OCI-LY7 (cell line): ENCODE data around the gene RNPEPL1. TPM values are rescaled to one million over a fixed set of nuclear protein-coding genes. Genes with fewer than 3 reads are reported as not detected.

Experiments
- BruUV-seq: library from RNA; stranded (reverse); fragments of 400-500 nt; replicated peaks from 2 replicates; lab custom pipeline; 2021; lab: Mats Ljungman, UMichigan
- CTCF ChIA-PET: fragments of 300-600 bp; sonication (Branson Sonifier 250); formaldehyde crosslinking; loops from one replicate; lab custom pipeline; 2022; ENCODE audit warnings: antibody characterized with exemption; ENCODE audit not compliant: unreplicated experiment; lab: Charles Lee
- POLR2A ChIA-PET: fragments of 300-600 bp; sonication (Branson Sonifier 250); formaldehyde crosslinking; loops from one replicate; lab custom pipeline; 2022; ENCODE audit warnings: antibody characterized with exemption; lab: Charles Lee
- DNase-seq: peaks from one replicate; pipeline ENCODE4 v3.0.0-alpha.2; 2015; ENCODE audit warnings: low spot score
- H2AFZ ChIP-seq: fragments of 200-600 bp; sonication (generic), shearing (Covaris generic); 2 replicates; pipeline ENCODE4 v1.6.1; 2014; ENCODE audit warnings: mild to moderate bottlenecking, antibody characterized with exemption, low read length, moderate library complexity
- H3K27ac ChIP-seq: fragments of 200-600 bp; sonication (generic); 2 replicates; pipeline ENCODE4 v1.5.1; 2014; ENCODE audit warnings: mixed run types, low read depth, mild to moderate bottlenecking, moderate library complexity, low read length, inconsistent platforms; ENCODE audit not compliant: poor library complexity, severe bottlenecking
- H3K36me3 ChIP-seq: fragments of 200-600 bp; sonication (generic); 2 replicates; pipeline ENCODE4 v1.6.1; 2014; ENCODE audit warnings: mild to moderate bottlenecking, antibody characterized with exemption, low read length, moderate library complexity, mixed read lengths; ENCODE audit not compliant: insufficient read depth
- H3K4me1 ChIP-seq: fragments of 200-600 bp; sonication (generic); 2 replicates; pipeline ENCODE4 v1.5.1; 2014; ENCODE audit warnings: mild to moderate bottlenecking, low read length; ENCODE audit not compliant: insufficient read depth, poor library complexity, severe bottlenecking
- H3K4me2 ChIP-seq: fragments of 200-600 bp; sonication (generic); 2 replicates; pipeline ENCODE4 v1.6.1; 2014; ENCODE audit warnings: mild to moderate bottlenecking, low read length
- H3K4me3 ChIP-seq: fragments of 200-600 bp; sonication (generic); 2 replicates; pipeline ENCODE4 v1.5.1; 2014; ENCODE audit warnings: mild to moderate bottlenecking, low read depth, low read length; ENCODE audit not compliant: poor library complexity, severe bottlenecking
- H3K79me2 ChIP-seq: fragments of 200-600 bp; sonication (generic); 2 replicates; pipeline ENCODE4 v1.6.1; 2016; ENCODE audit warnings: low read depth, mild to moderate bottlenecking, low read length, moderate library complexity, mixed read lengths; ENCODE audit not compliant: insufficient read depth
- H3K9me2 ChIP-seq: fragments of 200-600 bp; sonication (generic); 2 replicates; pipeline ENCODE4 v1.6.1; 2016; ENCODE audit warnings: mild to moderate bottlenecking, low read length, mixed read lengths; ENCODE audit not compliant: insufficient read depth
- H3K9me3 ChIP-seq: fragments of 200-600 bp; sonication (generic); 2 replicates; pipeline ENCODE4 v1.6.1; 2014; ENCODE audit warnings: mild to moderate bottlenecking, mixed run types, low read length, mixed read lengths
- H4K20me1 ChIP-seq: fragments of 200-600 bp; sonication (generic); 2 replicates; pipeline ENCODE4 v1.6.1; 2014; ENCODE audit warnings: mild to moderate bottlenecking, antibody characterized with exemption, low read length, moderate library complexity, mixed read lengths; ENCODE audit not compliant: insufficient read depth
- CTCF ChIP-seq: fragments of 200-600 bp; sonication (generic); conservative IDR thresholded peaks from 2 replicates; pipeline ENCODE4 v1.5.1; 2014; ENCODE audit warnings: mild to moderate bottlenecking, antibody characterized with exemption, low read length, moderate library complexity, mixed read lengths
- EZH2phosphoT487 ChIP-seq: fragments of 200-600 bp; sonication (generic); IDR thresholded peaks from 2 replicates; pipeline ENCODE4 v1.6.1; 2018; ENCODE audit warnings: low read depth, borderline replicate concordance, mild to moderate bottlenecking, mixed run types, antibody characterized with exemption, low read length, moderate library complexity, mixed read lengths
- intact Hi-C: fragments of 100-400 bp; cut with micrococcal nuclease; formaldehyde crosslinking; loops from one replicate; pipeline ENCODE4 v1.10.0; 2022; ENCODE audit not compliant: unreplicated experiment
- total RNA-seq, 2 experiments: library from RNA; depleted of rRNA in 1 of 2; stranded (reverse); fragments of >200 nt in 1 of 2; shearing (Covaris generic) in 1 of 2; gene quantifications; 2 replicates each; pipeline ENCODE4 v1.2.3, GENCODE V29; 2014 to 2022

The RNPEPL1 gene
- total RNA-seq, 2 experiments from 2014 or later = 41.9 to 51.8 TPM

GRCh38 chr2:240628507-240628807, 60.2 kb downstream of the RNPEPL1 start:
- no peak overlapping the region for H3K4me3 ChIP-seq
- no peak for DNase-seq
- no peak overlapping the region for H3K27ac ChIP-seq
- H3K9me3 ChIP-seq = peaks cover under 1% of the 10 kb centered on the region; the same call in 1 of the 2 replicates
- no peaks in the 10 kb centered on the region for H3K36me3 ChIP-seq
- H3K9me2 ChIP-seq = no peaks in the 10 kb centered on the region
- ChIA-PET CTCF (no interaction called here), POLR2A (interaction anchor here (0.6 kb wide), 1 partner anchor 12 kb away, joined by 3 read pairs; no protein-coding TSS in a partner anchor)
- no peaks in the 10 kb centered on the region for H3K4me1 ChIP-seq
- TF ChIP-seq EZH2phosphoT487 = no peak
- no peak overlapping the region for H3K4me2 ChIP-seq
- no peaks in the 10 kb centered on the region for H4K20me1 ChIP-seq
- intact Hi-C loops = no loop called here
- H2AFZ ChIP-seq = no peak overlapping the region
- no peaks in the 10 kb centered on the region for H3K79me2 ChIP-seq
- no TSS peak for BruUV-seq

- no peaks in the 10 kb centered on the region for H3K36me3 ChIP-seq
- BruUV-seq = no TSS peak
- no peaks in the 10 kb centered on the region for H3K79me2 ChIP-seq
- H3K4me3 ChIP-seq = no peak overlapping the region
- H4K20me1 ChIP-seq = no peaks in the 10 kb centered on the region
- DNase-seq = no peak
- TF ChIP-seq CTCF (no peak), EZH2phosphoT487 (no peak)
- no peak overlapping the region for H3K27ac ChIP-seq
- POLR2A ChIA-PET = interaction anchor here (0.6 kb wide), 1 partner anchor 12 kb away, joined by 3 read pairs; no protein-coding TSS in a partner anchor
- intact Hi-C loops = no loop called here
- H3K4me1 ChIP-seq = no peaks in the 10 kb centered on the region
- CTCF ChIA-PET = interaction anchor here (0.6 kb wide), 1 partner anchor 797 kb away, joined by 3 read pairs; no protein-coding TSS in a partner anchor
- H3K9me2 ChIP-seq = no peaks in the 10 kb centered on the region
- no peak overlapping the region for H3K4me2 ChIP-seq
- peaks cover 6% of the 10 kb centered on the region; the same call in 1 of the 2 replicates for H3K9me3 ChIP-seq
- no peak overlapping the region for H2AFZ ChIP-seq
Observed at GRCh38 chr2:240628808-240629618, 60.7 kb downstream of the RNPEPL1 start.

- H4K20me1 ChIP-seq = no peaks in the 10 kb centered on the region
- H2AFZ ChIP-seq = no peak overlapping the region
- H3K4me1 ChIP-seq = no peaks in the 10 kb centered on the region
- no peak for DNase-seq
- BruUV-seq = no TSS peak
- H3K4me3 ChIP-seq = no peak overlapping the region
- no peak overlapping the region for H3K27ac ChIP-seq
- no peak overlapping the region for H3K4me2 ChIP-seq
- CTCF ChIA-PET = no interaction called here
- POLR2A ChIA-PET = no interaction called here
- H3K79me2 ChIP-seq = no peaks in the 10 kb centered on the region
- H3K9me2 ChIP-seq = no peaks in the 10 kb centered on the region
- peaks cover 9% of the 10 kb centered on the region; the same call in 1 of the 2 replicates for H3K9me3 ChIP-seq
- intact Hi-C loops = no loop called here
- no peaks in the 10 kb centered on the region for H3K36me3 ChIP-seq
- no peak for TF ChIP-seq CTCF
- TF ChIP-seq EZH2phosphoT487 = no peak
Observed at GRCh38 chr2:240629619-240629967, 61.3 kb downstream of the RNPEPL1 start.
